Hematopoietic multipotent progenitor cell treated with erythropoietin and hydrocortisone succinate and interleukin-3 and kit ligand, for 15 days (in vitro differentiated cells): Measurements from ENCODE around the gene AK1.
"Not testable (repeated sequence)": the region's sequence is repeated elsewhere in the genome, so short reads cannot be mapped to it uniquely, and the experiment has no call there.

ENCODE experiments used
- DNase-seq: peaks from one replicate; pipeline ENCODE4 v3.0.0-alpha.2; 2015; ENCODE audit warnings: low spot score

AK1 gene

GRCh38 chr9:127847833-127848755 lies 29.4 kb downstream of the AK1 start:
- no peak for DNase-seq

- no peak for DNase-seq
These were observed 30.3 kb downstream of the AK1 start for GRCh38 chr9:127847178-127847510.

GRCh38 chr9:127846443-127847177 lies 30.9 kb downstream of the AK1 start:
- no peak for DNase-seq

GRCh38 chr9:127845619-127846018 lies 31.9 kb downstream of the AK1 start:
- DNase-seq = not testable (repeated sequence)

GRCh38 chr9:127844821-127845359 lies 32.6 kb downstream of the AK1 start:
- no peak for DNase-seq

GRCh38 chr9:127841087-127841835 lies 36.2 kb downstream of the AK1 start:
- no peak for DNase-seq

- no peak for DNase-seq
These were observed 38.9 kb downstream of the AK1 start for GRCh38 chr9:127838375-127839078.

GRCh38 chr9:127837346-127837745 lies 40.1 kb downstream of the AK1 start:
- DNase-seq = no peak

- DNase-seq = not testable (repeated sequence)
These were observed 40.9 kb downstream of the AK1 start for GRCh38 chr9:127836561-127836960.

GRCh38 chr9:127835991-127836516 lies 41.4 kb downstream of the AK1 start:
- DNase-seq = no peak

- DNase-seq = no peak
These were observed 43.9 kb downstream of the AK1 start for GRCh38 chr9:127833555-127833954.

GRCh38 chr9:127832248-127832647 lies 45.2 kb downstream of the AK1 start:
- DNase-seq = no peak

GRCh38 chr9:127829205-127829906 lies 48.1 kb downstream of the AK1 start:
- no peak for DNase-seq

GRCh38 chr9:127828262-127829031 lies 49.0 kb downstream of the AK1 start:
- no peak for DNase-seq

GRCh38 chr9:127826253-127826913 lies 51.1 kb downstream of the AK1 start:
- no peak for DNase-seq

GRCh38 chr9:127825319-127826051 lies 52.0 kb downstream of the AK1 start:
- DNase-seq = no peak

- no peak for DNase-seq
These were observed 55.4 kb downstream of the AK1 start for GRCh38 chr9:127822108-127822507.

GRCh38 chr9:127818574-127818973 lies 58.9 kb downstream of the AK1 start:
- no peak for DNase-seq
